ENCODE results near the gene HCFC1R1. TPM values are rescaled to one million over a fixed set of nuclear protein-coding genes. Genes with fewer than 3 reads are reported as not detected.

HCFC1R1 gene
- total RNA-seq, 1 donor from 2014 or later: 48.5 TPM

GRCh38 chr16:2973605-2974318, 50.0 kb downstream of the HCFC1R1 start:
- H3K27ac ChIP-seq (replicated peaks): no peak overlapping the region
- no peak for TF ChIP-seq CTCF (IDR thresholded peaks at IDR 0.05; ENCODE audit: borderline replicate concordance)
- peaks cover 22% of the 10 kb centered on the region for H3K27me3 ChIP-seq (ENCODE audit: low read depth)
- intact Hi-C loops (cut with micrococcal nuclease): no loop called here
- no peak for DNase-seq
- H3K9me3 ChIP-seq (replicated peaks): no peaks in the 10 kb centered on the region
- peaks cover 5% of the 10 kb centered on the region for H3K36me3 ChIP-seq
- H3K4me1 ChIP-seq: peaks cover 36% of the 10 kb centered on the region
- H3K4me3 ChIP-seq: no peak overlapping the region

GRCh38 chr16:2973093-2973492, 50.6 kb downstream of the HCFC1R1 start:
- no peaks in the 10 kb centered on the region for H3K9me3 ChIP-seq (replicated peaks)
- H3K4me1 ChIP-seq: peaks cover 43% of the 10 kb centered on the region
- TF ChIP-seq CTCF (IDR thresholded peaks at IDR 0.05; ENCODE audit: borderline replicate concordance): no peak
- H3K27me3 ChIP-seq (ENCODE audit: low read depth): peaks cover 21% of the 10 kb centered on the region
- no peak overlapping the region for H3K4me3 ChIP-seq
- no peak for DNase-seq
- intact Hi-C loops (cut with micrococcal nuclease): no loop called here
- H3K36me3 ChIP-seq: peaks cover 5% of the 10 kb centered on the region
- no peak overlapping the region for H3K27ac ChIP-seq (replicated peaks)

Other genes with a start within 250 kb of the HCFC1R1 start
- gene ELOB, start 246.7 kb downstream of the HCFC1R1 start, total RNA-seq: 304 TPM
- gene PRSS33, start 236.4 kb downstream of the HCFC1R1 start, total RNA-seq: not detected
- gene PRSS41, start 225.5 kb downstream of the HCFC1R1 start, total RNA-seq: not detected
- not detected for gene PRSS21, start 206.7 kb downstream of the HCFC1R1 start, total RNA-seq
- 0.27 TPM for gene ZG16B, start 193.6 kb downstream of the HCFC1R1 start, total RNA-seq
- not detected for gene PRSS22, start 165.8 kb downstream of the HCFC1R1 start, total RNA-seq
- gene FLYWCH2, start 140.7 kb downstream of the HCFC1R1 start, total RNA-seq: 23.2 TPM
- 35.7 TPM for gene FLYWCH1, start 112.0 kb downstream of the HCFC1R1 start, total RNA-seq
- gene KREMEN2, start 59.7 kb downstream of the HCFC1R1 start, total RNA-seq: not detected
- gene PAQR4, start 54.6 kb downstream of the HCFC1R1 start, total RNA-seq: 9.2 TPM
- gene PKMYT1, start 43.5 kb downstream of the HCFC1R1 start, total RNA-seq: 1.3 TPM
- 1.2 TPM for gene CLDN9, start 11.0 kb downstream of the HCFC1R1 start, total RNA-seq
- gene CLDN6, start 5.8 kb downstream of the HCFC1R1 start, total RNA-seq: not detected
- 66.2 TPM for gene TNFRSF12A, start 3.6 kb downstream of the HCFC1R1 start, total RNA-seq
- gene THOC6, start 93 bp upstream of the HCFC1R1 start, total RNA-seq: 9.1 TPM
- 0.05 TPM for gene BICDL2, start 13.0 kb upstream of the HCFC1R1 start, total RNA-seq
- 1.2 TPM for gene MMP25, start 22.6 kb upstream of the HCFC1R1 start, total RNA-seq
- gene IL32, start 41.7 kb upstream of the HCFC1R1 start, total RNA-seq: 36.3 TPM
- gene ZSCAN10, start 75.4 kb upstream of the HCFC1R1 start, total RNA-seq: not detected
- 8.0 TPM for gene ZNF205, start 88.6 kb upstream of the HCFC1R1 start, total RNA-seq
- 6.2 TPM for gene ZNF213, start 111.1 kb upstream of the HCFC1R1 start, total RNA-seq
- not detected for gene OR1F1, start 164.3 kb upstream of the HCFC1R1 start, total RNA-seq
- 5.8 TPM for gene ZNF200, start 211.2 kb upstream of the HCFC1R1 start, total RNA-seq
- gene MEFV, start 232.7 kb upstream of the HCFC1R1 start, total RNA-seq: 0.49 TPM

Data from left ventricle myocardium inferior (tissue), 1 donor.